GM21528 (cell line): Measurements from ENCODE around the gene RASD2.

Experiments used
- ATAC-seq: cut with Tn5 transposase; IDR thresholded peaks from one replicate; pipeline ENCODE4 v1.9.1; 2021; ENCODE audit warnings: mild to moderate bottlenecking, moderate library complexity; ENCODE audit not compliant: unreplicated experiment, low FRiP score

Gene RASD2

GRCh38 chr22:35517769-35518530, 22.7 kb upstream of the RASD2 start:
- ATAC-seq: no peak

DNA sequence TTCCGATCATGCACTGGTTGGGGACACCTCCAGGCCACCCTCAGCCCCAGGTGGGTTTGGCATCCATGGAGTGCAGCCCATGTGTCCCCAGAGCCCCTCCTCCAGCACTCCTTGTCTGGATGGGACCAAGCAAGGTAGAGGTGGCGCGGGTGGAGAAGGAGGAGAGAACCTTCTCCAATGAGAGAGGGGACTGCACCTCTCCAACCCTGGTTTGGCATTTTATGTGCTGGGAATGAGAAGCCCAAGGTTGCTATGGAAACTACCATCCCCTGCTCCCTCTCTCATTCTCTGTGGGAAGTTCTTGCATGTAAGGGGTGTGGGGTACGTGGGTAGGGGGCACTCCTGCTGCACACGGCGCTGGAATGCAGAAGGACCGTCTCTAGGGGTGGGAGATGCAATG, 21.8 kb upstream of the RASD2 start:
- ATAC-seq: no peak

DNA sequence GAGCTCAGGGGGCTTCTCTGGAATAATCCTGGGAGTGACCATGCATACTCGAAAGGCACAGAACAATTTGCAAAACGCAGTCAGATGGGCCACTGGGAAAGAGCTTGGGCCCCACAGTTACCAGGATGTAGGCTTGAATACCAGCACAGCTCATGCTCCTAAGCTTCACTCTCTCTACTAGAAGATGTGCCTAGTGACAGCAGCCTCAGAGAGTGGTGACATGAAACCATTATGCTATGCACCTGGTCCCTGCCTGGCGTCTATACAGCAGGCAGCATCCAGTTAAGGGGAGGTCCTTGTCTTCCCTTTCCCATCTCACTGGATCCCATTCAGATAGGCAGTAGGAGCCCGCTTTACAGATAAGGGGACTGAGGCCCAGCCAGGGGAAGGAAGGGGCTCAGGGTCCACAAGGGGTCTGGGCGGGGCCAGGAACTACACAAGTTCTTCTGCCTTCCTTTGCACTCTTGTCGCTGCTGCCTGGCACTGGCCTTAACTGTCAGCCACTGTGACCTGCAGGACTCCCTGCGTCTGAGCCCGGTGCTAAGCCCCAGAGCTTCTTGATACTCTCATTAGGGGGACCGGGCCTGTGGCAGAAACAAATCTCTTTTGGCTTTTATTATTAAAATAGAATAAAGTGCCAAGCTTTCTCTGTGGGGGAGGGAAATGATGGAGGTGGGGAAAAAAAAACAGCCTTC, 21.2 kb upstream of the RASD2 start:
- ATAC-seq: no peak

- no peak for ATAC-seq
These were observed 19.0 kb upstream of the RASD2 start for GRCh38 chr22:35521358-35522224.

DNA sequence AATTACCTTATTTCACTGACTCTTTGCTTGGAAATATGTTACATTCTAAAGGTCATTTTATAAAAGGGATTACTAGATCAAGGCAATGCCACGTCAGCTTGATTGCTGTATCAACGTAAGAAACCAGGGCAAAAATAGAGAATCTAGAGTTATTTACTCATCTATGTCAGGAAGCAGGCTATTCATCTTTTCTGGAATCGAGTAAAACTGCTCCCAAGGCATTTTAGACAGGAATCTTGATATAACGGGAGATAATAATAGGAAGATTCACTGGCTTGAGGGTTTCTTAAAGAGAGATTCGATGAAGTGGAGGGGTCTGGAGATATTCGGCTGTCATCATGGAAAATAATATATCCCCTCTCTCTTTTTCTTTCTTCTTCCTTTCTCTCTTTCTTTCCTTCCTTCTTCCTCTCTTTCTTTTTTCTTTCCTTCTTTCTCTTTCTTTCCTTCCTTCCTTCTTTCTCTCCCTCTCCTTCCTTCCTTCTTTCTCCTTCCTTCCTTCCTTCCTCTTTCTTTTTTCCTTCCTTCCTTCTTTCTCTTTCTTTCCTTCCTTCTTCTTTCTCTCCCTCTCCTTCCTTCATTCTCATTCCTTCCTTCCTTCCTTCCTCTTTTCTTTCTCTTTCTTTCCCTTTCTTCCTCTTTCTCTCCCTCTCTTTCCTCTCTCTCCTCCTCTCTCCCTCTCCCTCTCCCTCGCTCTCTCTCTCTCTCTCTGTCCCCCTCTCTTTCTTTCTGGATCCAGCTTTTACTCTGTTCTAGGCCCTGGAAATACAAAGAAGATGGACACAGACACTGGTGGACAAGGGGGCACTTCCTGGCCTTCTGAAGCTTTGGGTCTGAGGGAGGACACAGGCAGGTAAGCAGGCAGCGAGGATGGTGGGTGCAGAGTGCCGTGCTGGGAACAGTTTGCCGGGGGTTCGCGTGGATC, 18.1 kb upstream of the RASD2 start:
- ATAC-seq: no peak

DNA sequence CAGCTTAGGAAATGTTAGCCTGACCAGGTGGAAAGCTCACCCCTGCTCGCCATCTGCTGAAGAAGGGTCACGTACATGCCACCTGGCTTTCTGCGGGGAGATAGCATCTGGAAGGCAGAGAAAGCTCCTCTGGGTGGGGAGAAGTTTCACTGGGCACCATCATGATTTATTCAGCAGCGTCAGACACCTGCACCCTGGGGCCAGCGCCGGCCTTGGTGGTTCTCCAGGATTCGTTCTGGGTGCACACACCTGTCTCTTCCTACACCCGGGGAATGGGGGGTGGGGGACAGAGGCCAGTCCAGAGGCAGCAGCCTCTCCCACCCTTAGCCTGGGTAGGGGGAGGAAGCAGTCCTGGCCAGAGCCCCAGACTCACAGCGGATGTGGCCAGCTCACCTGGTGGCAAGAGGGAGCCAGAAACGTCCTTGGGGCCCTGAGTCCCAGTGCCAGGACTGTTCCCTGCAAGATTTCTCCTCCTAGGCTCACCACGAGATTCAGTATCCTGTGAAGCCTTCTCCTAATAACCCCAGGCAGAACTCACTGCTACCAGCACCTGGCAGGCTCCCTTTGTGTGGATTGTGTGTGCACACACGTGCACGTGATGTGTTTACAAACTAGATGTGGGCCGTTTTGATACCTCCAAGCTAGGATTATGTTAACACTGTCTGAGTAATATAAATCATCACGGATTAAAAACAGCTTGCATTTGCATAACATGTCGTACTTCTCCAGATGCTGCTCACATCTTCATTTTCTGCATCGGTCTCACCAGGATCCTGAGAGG, 17.3 kb upstream of the RASD2 start:
- no peak for ATAC-seq

- no peak for ATAC-seq
These were observed 15.5 kb upstream of the RASD2 start for GRCh38 chr22:35524966-35525686.

DNA sequence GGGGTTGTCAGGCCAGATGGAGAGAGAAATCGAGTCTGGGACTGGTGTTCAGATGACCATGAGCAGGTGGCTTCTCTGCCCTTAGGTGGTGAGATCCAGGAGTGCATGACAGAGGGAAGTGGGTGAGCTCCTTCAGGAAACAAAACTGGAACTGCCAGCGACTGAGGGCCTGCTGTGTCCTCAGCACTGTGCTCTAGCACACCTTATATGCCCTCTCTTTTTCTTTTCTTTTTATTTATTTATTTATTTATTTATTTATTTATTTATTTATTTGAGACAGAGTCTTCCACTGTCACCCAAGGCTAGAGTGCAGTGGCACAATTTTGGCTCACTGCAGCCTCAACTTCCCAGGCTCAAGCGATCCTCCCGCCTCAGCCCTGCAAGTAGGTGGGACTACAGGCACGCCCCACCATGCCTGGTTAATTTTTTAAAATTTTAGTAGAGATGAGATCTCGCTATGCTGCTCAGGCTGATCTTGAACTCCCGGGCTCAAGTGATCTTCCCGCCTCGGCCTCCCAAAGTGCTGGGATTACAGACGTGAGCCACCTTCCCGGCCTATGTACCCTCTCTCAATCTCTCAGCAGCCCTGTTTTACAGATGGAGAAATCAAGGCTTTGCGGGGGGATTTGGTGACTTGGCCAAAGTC, 14.8 kb upstream of the RASD2 start:
- no peak for ATAC-seq

- no peak for ATAC-seq
These were observed 14.2 kb upstream of the RASD2 start for GRCh38 chr22:35526333-35526979.

- no peak for ATAC-seq
These were observed 11.7 kb upstream of the RASD2 start for GRCh38 chr22:35528927-35529326.

DNA sequence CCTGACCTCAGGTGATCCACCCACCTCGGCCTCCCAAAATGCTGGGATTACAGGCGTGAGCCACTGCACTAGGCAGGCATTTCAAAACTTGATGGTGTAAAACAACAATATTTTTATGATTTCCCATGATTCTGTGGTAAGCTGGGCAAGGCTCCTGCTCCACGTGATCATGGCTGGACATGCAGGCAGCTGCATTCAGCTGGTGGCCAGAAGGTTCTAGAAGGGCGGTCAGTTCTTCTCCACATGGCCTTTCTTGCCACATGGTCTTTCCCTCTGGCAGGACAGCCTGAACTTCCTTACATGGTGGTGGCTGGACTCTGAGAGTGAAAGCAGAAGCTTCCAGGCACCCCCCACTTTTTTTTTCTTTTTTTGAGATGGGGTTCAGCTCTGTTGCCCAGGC, 9.9 kb upstream of the RASD2 start:
- no peak for ATAC-seq

- ATAC-seq: no peak
These were observed 9.4 kb upstream of the RASD2 start for GRCh38 chr22:35531202-35531601.

DNA sequence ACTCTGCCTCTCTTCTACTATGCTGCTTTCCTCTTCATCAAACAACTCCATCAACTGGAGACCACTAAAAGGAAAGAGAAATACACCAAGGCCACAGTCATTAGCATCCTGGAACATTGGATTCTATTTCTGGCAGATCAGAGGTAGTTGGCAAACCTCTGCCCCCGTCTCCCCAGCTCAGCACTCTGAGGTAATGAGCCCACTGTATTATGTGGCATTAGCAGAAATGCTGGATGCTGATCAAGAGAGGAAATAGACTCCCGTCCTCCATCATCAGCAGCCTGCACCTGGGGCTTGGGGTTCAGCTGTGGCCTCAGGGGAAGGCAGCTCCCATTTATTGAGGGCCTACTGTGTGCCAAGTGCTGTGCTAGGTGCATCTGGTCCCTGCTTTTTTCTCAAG, 9.0 kb upstream of the RASD2 start:
- no peak for ATAC-seq

GRCh38 chr22:35533365-35534029, 7.1 kb upstream of the RASD2 start:
- no peak for ATAC-seq

GRCh38 chr22:35534091-35534490, 6.5 kb upstream of the RASD2 start:
- ATAC-seq: no peak

DNA sequence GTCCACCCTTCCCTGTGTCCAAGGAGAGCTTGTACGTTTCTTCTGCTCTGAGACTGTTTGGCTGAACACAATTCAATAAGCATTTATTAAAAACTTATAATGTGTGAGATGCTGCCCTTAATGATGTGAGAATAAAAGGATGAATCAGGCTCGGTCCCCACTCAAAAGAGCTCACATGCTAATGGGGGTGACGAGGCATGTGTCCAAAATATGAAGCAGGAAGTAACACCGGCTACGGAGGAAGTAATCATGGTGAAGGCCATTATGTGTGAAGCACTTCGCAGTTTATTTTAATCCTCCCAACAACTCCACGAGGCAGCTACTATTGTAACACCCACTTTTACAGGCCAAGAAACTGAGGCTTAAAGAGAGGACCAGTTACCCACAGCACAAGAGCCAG, 3.4 kb upstream of the RASD2 start:
- no peak for ATAC-seq

DNA sequence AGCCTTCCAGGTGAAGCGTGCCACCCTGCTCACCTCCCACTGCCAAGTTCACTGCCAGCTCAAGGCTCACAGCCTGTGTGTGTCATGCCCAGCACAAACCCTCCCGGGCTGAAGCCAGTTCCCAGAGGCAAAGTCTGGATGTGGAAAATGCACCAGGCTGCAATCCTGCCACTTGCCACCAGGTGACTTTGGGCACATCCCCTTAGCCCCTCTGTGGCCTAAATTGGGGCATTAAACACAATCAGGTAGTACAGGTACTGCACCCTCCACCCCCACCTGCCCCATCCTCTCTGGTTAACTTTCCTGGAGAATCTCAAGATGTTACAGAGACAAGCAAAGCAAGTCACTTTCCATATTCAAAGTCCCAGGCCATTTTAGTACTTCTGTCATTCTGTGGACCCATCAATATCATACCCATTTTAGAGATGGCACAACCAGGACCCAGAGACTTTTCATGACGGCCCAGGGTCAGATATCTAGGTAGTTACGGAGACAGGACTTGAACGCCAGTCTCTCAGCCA, 1.8 kb upstream of the RASD2 start:
- ATAC-seq: no peak
